Measurements from ENCODE around the gene GOLGA8R.
"Not testable (repeated sequence)": the region's sequence is repeated elsewhere in the genome, so short reads cannot be mapped to it uniquely, and the experiment has no call there.

Gene GOLGA8R

GRCh38 chr15:30355043-30355442, 59.0 kb downstream of the GOLGA8R start:
- DNase-seq (ENCODE audit: low read depth in 4 of 4, low spot score in 1 of 4), result not testable (repeated sequence)
